ENCODE results near the gene SLC35G4. TPM values are rescaled to one million over a fixed set of nuclear protein-coding genes. Genes with fewer than 3 reads are reported as not detected.
"Not testable (repeated sequence)": the region's sequence is repeated elsewhere in the genome, so short reads cannot be mapped to it uniquely, and the experiment has no call there.

The SLC35G4 gene
- polyA plus RNA-seq (ENCODE audit: low read depth in 6 of 6): not detected

DNA sequence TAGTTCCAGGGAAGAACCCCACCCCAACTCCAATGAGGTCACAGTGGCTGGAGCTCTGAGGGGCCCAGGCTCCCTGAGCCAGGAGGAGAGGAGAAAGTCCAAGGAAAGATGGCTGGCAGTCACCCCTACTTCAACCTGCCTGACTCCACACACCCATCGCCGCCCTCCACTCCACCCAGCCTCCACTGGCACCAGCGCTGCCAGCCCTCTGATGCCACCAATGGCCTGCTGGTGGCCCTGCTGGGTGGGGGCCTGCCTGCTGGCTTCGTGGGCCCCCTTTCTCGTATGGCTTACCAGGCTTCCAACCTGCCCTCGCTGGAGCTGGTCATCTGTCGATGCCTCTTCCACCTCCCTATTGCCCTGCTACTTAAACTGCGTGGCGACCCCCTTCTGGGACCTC, at the start of gene SLC35G4:
Gene SLC35G4 (plus strand): TSS at position 109 of the 400 bp plus-strand sequence. CDS start 0 bp downstream, at position 109.
- peak within 1 kb of the TSS in 1 of 6 donors; percentile 31 for H3K27ac Mint-ChIP-seq
- not testable (repeated sequence) for H3K27me3 Mint-ChIP-seq; H3K9me3 Mint-ChIP-seq; H3K4me1 Mint-ChIP-seq; H3K4me3 Mint-ChIP-seq; DNase-seq; H3K36me3 Mint-ChIP-seq; ATAC-seq (ENCODE audit: low read depth in 2 of 2)

DNA sequence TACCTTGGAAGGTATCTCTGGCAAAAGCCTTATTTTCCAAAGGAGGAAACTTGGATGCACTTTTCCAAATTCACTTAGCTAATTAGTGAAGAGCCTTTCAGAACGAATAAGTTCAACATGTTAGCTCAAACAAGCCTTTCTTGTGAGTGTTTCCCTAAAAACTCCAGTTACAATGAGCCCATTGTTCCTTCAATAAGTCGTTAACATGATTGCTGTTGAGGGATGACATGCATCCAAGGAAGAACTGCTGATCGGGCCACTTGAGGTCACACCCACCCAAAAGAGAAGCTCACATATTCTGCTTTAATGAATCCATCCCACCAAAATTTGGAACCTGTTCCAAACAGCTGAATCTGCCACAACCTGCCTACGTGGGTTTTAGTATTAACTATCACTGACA, 48.1 kb upstream of the SLC35G4 start:
- Mint-ChIP-seq H3K9me3 (no peaks in the 10 kb centered on the region), H3K27ac (no peak overlapping the region), H3K4me3 (no peak overlapping the region), H3K36me3 (no peaks in the 10 kb centered on the region), H3K4me1 (peaks cover 11 to 16% (median 14%) of the 10 kb centered on the region in 3 donors), H3K27me3 (no peaks in the 10 kb centered on the region)
- ATAC-seq (ENCODE audit: low read depth in 2 of 2): no peak
- DNase-seq: no peak

DNA sequence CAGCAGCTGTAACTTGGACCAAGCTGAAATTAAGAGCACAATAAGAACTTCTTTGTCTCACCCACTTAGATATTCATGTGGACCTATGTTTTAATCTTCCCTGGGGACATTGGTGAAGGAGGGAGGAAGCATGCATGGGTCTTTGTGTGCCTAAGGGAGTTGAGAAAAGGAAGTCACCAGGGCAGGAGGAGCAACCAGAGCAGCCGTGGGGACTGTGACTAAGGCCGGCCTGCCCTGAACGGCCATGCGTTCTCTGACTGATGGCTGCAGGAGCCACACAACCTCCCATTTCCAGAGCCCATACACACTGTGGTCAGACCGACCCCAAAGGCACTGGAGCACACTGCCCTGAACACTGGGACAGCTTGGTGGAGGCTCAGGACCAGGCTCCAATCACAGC, 43.7 kb upstream of the SLC35G4 start:
- Mint-ChIP-seq H3K27ac (no peak overlapping the region), H3K27me3 (peaks cover 9 to 12% (median 10%) of the 10 kb centered on the region in 3 donors), H3K4me1 (peaks cover 7 to 11% (median 7%) of the 10 kb centered on the region in 3 donors), H3K36me3 (no peaks in the 10 kb centered on the region), H3K9me3 (no peaks in the 10 kb centered on the region), H3K4me3 (no peak overlapping the region)
- DNase-seq (no peak), ATAC-seq (ENCODE audit: low read depth in 2 of 2) (no peak)

DNA sequence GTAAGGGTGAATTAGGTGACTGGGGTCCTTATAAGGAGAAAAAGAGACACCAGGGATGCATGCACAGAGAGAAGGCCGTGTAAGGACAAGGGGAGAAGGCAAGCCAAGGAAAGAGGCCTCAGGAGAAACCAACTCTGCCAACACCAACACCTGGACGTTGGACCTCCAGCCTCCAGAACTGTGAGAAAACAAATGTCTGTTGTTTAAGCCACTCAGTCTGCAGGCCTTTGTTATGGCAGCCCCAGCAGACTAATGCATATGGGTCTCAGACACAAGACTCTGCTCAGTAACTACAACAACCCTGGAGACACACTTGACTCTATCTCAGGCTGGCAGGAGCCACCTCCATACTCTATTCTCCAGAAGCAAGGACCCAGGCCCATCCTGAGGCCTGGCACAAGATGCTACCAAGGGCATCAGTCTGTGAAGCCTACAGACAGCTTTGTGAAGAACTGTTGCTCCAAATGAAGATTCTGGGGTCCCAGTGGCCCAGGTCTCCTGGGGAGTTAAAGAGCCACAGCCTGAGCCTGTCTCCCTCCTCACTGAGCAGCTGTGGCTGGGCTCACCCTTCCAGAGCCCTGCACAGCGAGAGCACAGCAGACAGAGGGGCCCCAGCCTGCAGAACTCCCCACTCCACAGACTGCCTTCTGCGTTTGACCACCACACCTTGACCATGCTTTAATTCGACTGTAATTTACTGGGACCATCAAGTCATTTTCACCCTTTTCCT, 43.0 kb upstream of the SLC35G4 start:
- no peak for DNase-seq
- H3K4me1 Mint-ChIP-seq: peaks cover 6 to 11% (median 7%) of the 10 kb centered on the region in 3 donors
- no peaks in the 10 kb centered on the region for H3K36me3 Mint-ChIP-seq

DNA sequence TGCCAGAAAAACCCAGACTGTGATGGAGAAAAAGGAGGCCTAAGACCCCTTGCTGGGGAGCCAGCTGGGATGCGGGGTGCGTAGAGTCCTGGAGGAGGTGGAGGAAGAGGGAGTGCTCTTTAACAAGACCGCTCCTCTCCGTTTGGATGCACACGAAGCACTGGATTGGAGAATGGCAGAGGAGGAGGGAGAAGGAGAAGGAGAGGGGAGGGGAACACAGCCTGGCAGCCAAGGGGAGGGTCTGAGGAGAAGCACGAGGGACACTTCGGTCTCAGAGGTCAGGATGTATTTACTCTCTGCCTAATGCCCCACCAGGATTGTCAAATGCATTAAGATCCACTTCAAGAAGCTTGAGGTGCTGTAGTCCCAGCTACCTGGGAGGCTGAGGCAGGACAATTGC, 42.0 kb upstream of the SLC35G4 start:
- Mint-ChIP-seq H3K36me3 (no peaks in the 10 kb centered on the region), H3K27ac (peak overlapping the region in 1 of 6 donors; percentile 14), H3K27me3 (peaks cover 9 to 14% (median 10%) of the 10 kb centered on the region in 3 donors), H3K4me1 (peaks cover 6 to 11% (median 7%) of the 10 kb centered on the region in 3 donors), H3K9me3 (peaks cover 0 to 2% (median 0%) of the 10 kb centered on the region in 7 donors), H3K4me3 (no peak overlapping the region)
- no peak for ATAC-seq (ENCODE audit: low read depth in 2 of 2)
- DNase-seq: no peak

More for the DNA sequence above, 43.0 kb upstream of the SLC35G4 start:
- ATAC-seq (ENCODE audit: low read depth in 2 of 2): no peak
- no peak overlapping the region for H3K4me3 Mint-ChIP-seq
- peaks cover 0 to 2% (median 0%) of the 10 kb centered on the region in 7 donors for H3K9me3 Mint-ChIP-seq
- H3K27me3 Mint-ChIP-seq: peaks cover 9 to 12% (median 10%) of the 10 kb centered on the region in 3 donors
- H3K27ac Mint-ChIP-seq: no peak overlapping the region

DNA sequence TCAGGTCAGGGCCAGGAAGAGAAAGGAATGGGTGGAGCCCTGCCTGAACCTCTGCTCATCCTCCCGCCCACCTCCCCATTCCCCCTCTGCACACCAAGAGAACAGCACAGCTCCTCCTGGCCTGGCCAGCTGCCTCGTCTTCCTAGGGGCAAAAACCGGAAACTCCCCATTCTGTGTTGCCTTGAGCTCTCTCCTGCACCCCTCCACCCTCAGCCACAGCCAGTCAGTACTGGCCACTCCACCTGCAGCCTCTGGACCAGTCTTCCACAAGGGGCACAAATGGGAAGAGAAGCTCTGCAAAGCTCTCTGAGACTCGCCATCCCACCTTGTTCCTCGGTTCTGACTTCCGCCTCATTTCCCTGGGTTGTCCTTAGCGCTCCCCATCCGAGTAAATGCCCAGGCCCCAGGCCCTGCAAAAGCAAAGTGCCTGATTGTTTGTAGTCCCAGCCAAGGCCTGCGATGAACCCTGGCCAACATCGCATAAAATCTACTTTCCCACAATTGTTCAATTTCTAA, 39.3 kb upstream of the SLC35G4 start:
- H3K9me3 Mint-ChIP-seq: peaks cover 0 to 2% (median 0%) of the 10 kb centered on the region in 7 donors

DNA sequence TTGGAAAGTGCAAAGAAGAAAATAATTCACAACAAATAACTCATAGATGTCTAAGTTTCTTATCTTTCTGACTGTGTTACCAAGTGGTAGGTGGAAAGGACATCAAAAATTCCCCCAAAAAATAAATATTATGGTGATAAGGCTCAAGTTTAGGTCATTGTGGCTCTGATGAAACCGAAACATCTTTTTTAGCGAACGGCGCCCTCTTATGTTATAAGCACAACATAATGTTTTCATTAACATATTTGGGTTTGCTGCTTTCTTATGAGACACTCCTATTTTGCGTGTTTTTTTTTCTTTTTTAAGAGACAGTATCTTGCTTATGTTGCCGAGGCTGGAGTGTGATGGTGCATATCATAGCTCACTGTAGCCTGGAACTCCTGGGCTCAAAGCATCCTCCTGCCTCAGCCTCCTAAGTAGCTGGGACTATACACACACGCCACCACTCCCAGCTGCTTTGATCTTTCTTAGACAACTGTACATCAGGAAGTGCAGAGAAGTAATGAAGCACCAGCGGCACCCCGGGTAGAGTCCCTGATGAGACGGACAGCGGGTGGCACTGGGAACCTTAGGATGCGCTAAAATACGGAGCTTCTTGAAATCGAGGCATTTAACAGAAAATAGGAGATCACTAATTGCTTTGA, 38.5 kb upstream of the SLC35G4 start:
- H3K4me3 Mint-ChIP-seq: no peak overlapping the region
- no peaks in the 10 kb centered on the region for H3K36me3 Mint-ChIP-seq
- DNase-seq (no peak), ATAC-seq (ENCODE audit: low read depth in 2 of 2) (no peak)
- H3K4me1 Mint-ChIP-seq: peaks cover 0 to 7% (median 2%) of the 10 kb centered on the region in 3 donors
- H3K9me3 Mint-ChIP-seq: peaks cover 0 to 2% (median 0%) of the 10 kb centered on the region in 7 donors
- H3K27ac Mint-ChIP-seq: no peak overlapping the region
- peaks cover 15 to 31% (median 20%) of the 10 kb centered on the region in 3 donors for H3K27me3 Mint-ChIP-seq

More for the DNA sequence above, 39.3 kb upstream of the SLC35G4 start:
- no peak overlapping the region for H3K4me3 Mint-ChIP-seq
- peaks cover 6 to 11% (median 7%) of the 10 kb centered on the region in 3 donors for H3K4me1 Mint-ChIP-seq
- no peak for ATAC-seq (ENCODE audit: low read depth in 2 of 2)
- H3K27me3 Mint-ChIP-seq: peaks cover 15 to 31% (median 20%) of the 10 kb centered on the region in 3 donors
- no peaks in the 10 kb centered on the region for H3K36me3 Mint-ChIP-seq
- no peak overlapping the region for H3K27ac Mint-ChIP-seq
- no peak for DNase-seq

DNA sequence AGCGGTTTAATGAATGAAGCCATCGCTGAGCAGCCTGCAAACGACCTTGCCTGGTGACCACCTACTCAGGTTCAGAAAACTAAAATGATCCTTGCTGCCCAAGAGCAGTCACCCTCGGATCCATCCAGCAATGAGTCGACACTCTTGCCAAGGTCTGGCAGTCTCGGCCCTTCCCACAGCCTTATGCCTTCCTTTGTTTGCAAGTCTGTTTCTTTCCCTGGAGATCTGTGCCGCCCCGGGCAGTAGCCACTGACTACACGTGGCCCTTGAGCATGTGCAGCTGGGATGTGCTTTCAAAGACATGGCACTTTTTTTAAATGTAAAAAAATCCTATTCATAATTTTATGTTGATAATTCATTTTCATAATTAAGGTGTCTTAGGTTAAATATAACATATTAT, 37.2 kb upstream of the SLC35G4 start:
- DNase-seq (no peak), ATAC-seq (ENCODE audit: low read depth in 2 of 2) (no peak)
- peaks cover 15 to 27% (median 19%) of the 10 kb centered on the region in 3 donors for H3K27me3 Mint-ChIP-seq
- no peak overlapping the region for H3K27ac Mint-ChIP-seq
- H3K4me3 Mint-ChIP-seq: no peak overlapping the region
- no peaks in the 10 kb centered on the region for H3K36me3 Mint-ChIP-seq
- H3K4me1 Mint-ChIP-seq: no peaks in the 10 kb centered on the region
- H3K9me3 Mint-ChIP-seq: peaks cover 0 to 2% (median 0%) of the 10 kb centered on the region in 7 donors

DNA sequence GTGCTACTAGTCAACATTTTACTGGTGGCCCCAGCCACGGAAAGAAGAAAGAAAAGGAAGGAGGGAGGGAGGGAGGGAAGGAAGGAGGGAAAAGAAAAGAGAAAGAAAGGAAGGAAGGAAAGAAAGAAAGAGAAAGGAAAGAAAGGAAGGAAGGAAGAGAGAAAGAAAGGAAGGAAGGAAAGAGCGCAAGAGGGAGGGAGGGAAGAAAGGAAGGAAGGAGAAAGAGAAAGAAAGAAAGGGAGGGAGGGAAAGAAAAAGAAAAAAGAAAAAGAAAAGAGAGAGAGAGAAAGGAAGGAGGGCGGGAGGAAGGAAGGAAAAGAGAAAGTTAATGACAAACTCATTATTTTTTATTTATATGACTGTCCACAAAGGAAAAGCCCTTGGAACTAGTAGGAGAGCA, 34.9 kb upstream of the SLC35G4 start:
- Mint-ChIP-seq H3K27me3 (peaks cover 6 to 21% (median 16%) of the 10 kb centered on the region in 3 donors), H3K36me3 (no peaks in the 10 kb centered on the region), H3K4me3 (no peak overlapping the region), H3K27ac (peak overlapping the region in 1 of 6 donors; percentile 43), H3K9me3 (peaks cover 0 to 2% (median 0%) of the 10 kb centered on the region in 7 donors), H3K4me1 (no peaks in the 10 kb centered on the region)
- ATAC-seq (ENCODE audit: low read depth in 2 of 2): no peak
- no peak for DNase-seq

DNA sequence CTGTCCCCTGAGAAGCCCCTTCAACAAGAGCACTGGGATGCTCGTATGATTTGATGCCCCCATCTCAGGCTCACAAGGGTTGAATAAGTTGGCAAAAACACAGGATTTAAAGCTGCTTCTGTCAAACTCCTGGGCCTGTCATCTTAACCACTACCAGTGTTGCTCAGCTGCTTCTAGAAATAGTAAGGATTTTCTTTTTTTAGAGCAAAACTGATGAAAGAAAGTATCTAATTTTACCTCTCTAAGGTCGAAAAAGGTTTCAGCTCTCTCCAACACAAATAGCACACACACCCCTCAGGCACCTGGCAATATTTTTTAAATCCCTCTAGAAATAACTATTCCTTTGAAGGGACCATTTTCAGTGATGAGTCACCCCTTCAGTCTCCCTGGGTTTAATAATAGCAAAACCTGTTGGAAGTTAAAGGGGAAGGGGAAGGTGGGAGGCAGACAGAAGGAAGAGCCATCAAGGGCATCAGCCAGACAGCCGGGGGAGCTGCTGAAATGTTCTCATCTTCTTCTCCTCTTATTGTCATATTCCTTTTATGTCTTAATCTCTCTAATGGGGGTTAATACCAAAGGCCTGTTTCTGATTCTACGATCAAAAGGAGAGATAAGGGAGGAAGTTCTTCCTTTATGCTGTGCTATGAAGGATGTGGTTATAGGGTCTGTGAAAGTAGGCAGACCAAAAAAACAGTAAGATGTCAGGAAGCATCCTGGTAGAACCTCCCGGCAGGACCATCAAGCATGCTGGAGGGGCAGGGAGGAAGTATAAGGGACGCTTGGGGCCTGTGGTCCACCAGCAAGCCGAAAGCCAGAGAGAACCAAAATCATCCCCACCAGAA, 31.9 kb upstream of the SLC35G4 start:
- Mint-ChIP-seq H3K4me3 (no peak overlapping the region), H3K9me3 (no peaks in the 10 kb centered on the region), H3K27me3 (peaks cover 5 to 24% (median 11%) of the 10 kb centered on the region in 3 donors), H3K4me1 (no peaks in the 10 kb centered on the region), H3K36me3 (no peaks in the 10 kb centered on the region), H3K27ac (no peak overlapping the region)
- DNase-seq: no peak
- ATAC-seq (ENCODE audit: low read depth in 2 of 2): no peak

DNA sequence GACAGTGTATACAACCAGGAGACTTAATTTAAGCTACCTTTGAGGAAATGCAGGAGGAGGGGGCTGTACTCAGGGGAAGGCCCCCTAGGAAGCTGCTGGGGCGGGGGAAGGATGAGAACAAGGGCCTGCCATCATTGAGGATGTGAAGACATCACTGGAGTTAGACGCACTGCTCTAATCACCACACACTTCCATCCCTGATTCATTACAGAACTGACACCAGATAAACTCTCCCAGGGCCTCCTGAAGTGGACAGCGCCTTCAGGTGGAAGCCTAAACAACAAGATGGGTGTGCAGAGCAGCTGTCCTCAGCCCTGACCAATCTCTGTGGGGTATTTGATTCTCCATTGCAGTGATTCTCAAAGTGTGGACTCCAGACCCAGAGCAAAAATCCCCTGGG, 30.6 kb upstream of the SLC35G4 start:
- ATAC-seq (ENCODE audit: low read depth in 2 of 2) (no peak), DNase-seq (no peak)
- Mint-ChIP-seq H3K9me3 (no peaks in the 10 kb centered on the region), H3K4me3 (no peak overlapping the region), H3K27me3 (peaks cover 0 to 17% (median under 1%) of the 10 kb centered on the region in 3 donors), H3K36me3 (no peaks in the 10 kb centered on the region), H3K4me1 (no peaks in the 10 kb centered on the region), H3K27ac (peak overlapping the region in 2 of 6 donors; percentile 5 to 47)

DNA sequence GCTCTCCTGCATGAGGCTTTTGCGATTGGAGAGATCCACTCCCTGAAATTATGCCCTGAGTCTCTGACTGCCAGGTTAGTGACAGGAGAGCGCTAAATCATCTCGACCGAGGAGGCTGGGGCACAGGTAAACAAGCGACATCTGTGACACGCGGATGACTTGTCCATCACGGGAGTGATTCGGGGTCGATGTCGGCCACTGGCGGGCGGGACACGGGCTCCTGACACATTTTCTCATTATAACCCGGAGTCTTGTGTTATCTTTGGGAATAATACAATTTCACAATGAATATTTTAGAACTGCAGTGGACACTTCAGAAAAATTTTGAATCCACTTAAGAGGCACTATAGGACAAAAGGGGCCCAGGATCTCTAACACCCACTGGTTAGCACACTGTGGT, 29.5 kb upstream of the SLC35G4 start:
- Mint-ChIP-seq H3K27ac (no peak overlapping the region), H3K4me1 (no peaks in the 10 kb centered on the region)
- no peak for DNase-seq

DNA sequence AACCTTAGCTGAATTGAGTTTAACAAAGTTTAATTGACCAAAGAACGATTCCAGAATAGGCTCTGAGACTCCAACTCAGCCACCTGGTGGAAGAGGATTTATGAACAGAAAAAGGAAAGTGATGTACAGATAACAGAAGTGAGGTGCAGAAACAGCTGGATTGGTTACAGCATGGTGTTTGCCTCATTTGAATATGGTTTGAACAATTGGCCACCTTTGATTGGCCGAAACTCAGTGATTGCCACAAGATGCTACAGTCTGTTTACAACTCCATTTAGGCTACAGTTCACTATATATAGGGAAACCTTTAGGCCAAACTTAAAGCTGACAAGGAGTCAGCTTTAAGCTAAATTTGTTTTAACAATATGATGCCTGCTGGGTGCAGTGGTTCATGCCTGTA, 28.1 kb upstream of the SLC35G4 start:
- H3K36me3 Mint-ChIP-seq: no peaks in the 10 kb centered on the region
- no peak for DNase-seq
- no peak overlapping the region for H3K27ac Mint-ChIP-seq
- ATAC-seq (ENCODE audit: low read depth in 2 of 2): no peak
- peaks cover 1 to 8% (median 4%) of the 10 kb centered on the region in 3 donors for H3K27me3 Mint-ChIP-seq
- H3K4me3 Mint-ChIP-seq: no peak overlapping the region
- H3K4me1 Mint-ChIP-seq: no peaks in the 10 kb centered on the region
- no peaks in the 10 kb centered on the region for H3K9me3 Mint-ChIP-seq

More for the DNA sequence above, 29.5 kb upstream of the SLC35G4 start:
- Mint-ChIP-seq H3K4me3 (no peak overlapping the region), H3K9me3 (no peaks in the 10 kb centered on the region), H3K27me3 (peaks cover 0 to 8% (median 4%) of the 10 kb centered on the region in 3 donors), H3K36me3 (no peaks in the 10 kb centered on the region)
- ATAC-seq (ENCODE audit: low read depth in 2 of 2): no peak

Measured in naive B cell (primary cell).